Muscle layer of duodenum (tissue), 2 donors: ENCODE results near the gene SNX6.

Experiments used
- H3K27ac ChIP-seq: one replicate; pipeline ENCODE4 v1.7.0; 2013; ENCODE audit warnings: mild to moderate bottlenecking, low read length
- H3K27me3 ChIP-seq: one replicate; pipeline ENCODE4 v1.7.0; 2013; ENCODE audit warnings: low read depth, mild to moderate bottlenecking, control low read depth, low read length
- H3K36me3 ChIP-seq, 2 donors: one replicate each; pipeline ENCODE4 v1.7.0; 2013; ENCODE audit warnings: low read length in 2 of 2, control low read depth in 1 of 2, mild to moderate bottlenecking in 1 of 2; ENCODE audit not compliant: insufficient read depth in 2 of 2, control insufficient read depth in 1 of 2
- H3K4me1 ChIP-seq, 2 donors: one replicate each; pipeline ENCODE4 v1.7.0; 2013; ENCODE audit warnings: low read length in 2 of 2, mild to moderate bottlenecking in 2 of 2, control low read depth in 1 of 2, moderate library complexity in 1 of 2; ENCODE audit not compliant: insufficient read depth in 2 of 2, control insufficient read depth in 1 of 2
- H3K4me3 ChIP-seq, 2 donors: one replicate each; pipeline ENCODE4 v1.7.0; 2013; ENCODE audit warnings: low read length in 2 of 2, low read depth in 1 of 2, mild to moderate bottlenecking in 1 of 2
- H3K9me3 ChIP-seq, 2 donors: one replicate each; pipeline ENCODE4 v1.7.0; 2013; ENCODE audit warnings: low read length in 2 of 2, control low read depth in 1 of 2, mild to moderate bottlenecking in 1 of 2; ENCODE audit not compliant: control insufficient read depth in 1 of 2
- donor health status: healthy.

SNX6 gene

DNA sequence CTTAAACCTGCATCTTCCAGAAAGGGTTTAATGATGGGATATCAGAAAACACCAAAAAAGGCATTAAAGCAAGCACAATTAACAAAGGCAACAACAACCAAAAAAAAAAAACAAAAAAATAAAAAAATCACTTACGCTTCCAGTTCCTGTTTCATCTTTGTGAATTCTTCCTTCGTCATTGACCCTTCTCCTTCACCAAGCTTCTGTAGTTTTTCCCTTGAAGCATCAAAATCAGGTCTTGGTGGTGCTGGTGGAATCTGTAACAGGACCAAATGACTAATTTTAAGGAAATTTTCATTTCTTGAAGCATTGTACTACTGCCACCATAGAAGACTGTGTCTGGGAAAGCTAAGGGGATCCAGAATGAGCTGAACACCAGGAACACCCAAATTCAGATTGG lies 24.5 kb downstream of the SNX6 start:
- H3K27me3 ChIP-seq = no peaks in the 10 kb centered on the region
- peaks cover 28 to 64% of the 10 kb centered on the region in 2 donors for H3K36me3 ChIP-seq
- H3K4me3 ChIP-seq = no peak overlapping the region
- no peaks in the 10 kb centered on the region for H3K4me1 ChIP-seq
- H3K9me3 ChIP-seq = no peaks in the 10 kb centered on the region
- H3K27ac ChIP-seq = peak overlapping the region; percentile 63

DNA sequence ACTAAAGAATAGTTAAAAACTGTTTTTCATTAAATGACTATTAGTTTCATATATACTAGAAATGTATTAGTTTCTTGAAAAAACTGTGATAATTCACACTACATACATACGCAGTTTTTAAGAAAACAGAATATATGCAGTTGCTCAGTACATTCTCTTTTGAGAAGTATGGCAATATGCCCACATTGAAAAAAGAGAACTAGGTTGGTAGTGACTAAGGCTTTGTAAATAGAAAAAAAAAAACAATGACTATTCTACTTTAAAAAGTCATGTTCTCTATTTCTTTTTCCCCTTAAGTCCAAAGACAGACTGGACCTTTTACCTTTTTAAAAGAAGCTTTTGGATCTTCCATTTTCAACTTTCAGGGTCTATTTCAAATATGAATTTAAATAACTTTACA lies 25.0 kb downstream of the SNX6 start:
- H3K4me1 ChIP-seq = no peaks in the 10 kb centered on the region
- no peaks in the 10 kb centered on the region for H3K27me3 ChIP-seq
- H3K27ac ChIP-seq = peak overlapping the region; percentile 63
- peaks cover 32 to 69% of the 10 kb centered on the region in 2 donors for H3K36me3 ChIP-seq
- H3K9me3 ChIP-seq = no peaks in the 10 kb centered on the region
- no peak overlapping the region for H3K4me3 ChIP-seq

- Histone ChIP-seq H3K27ac (no peak overlapping the region), H3K4me1 (no peaks in the 10 kb centered on the region), H3K4me3 (no peak overlapping the region), H3K9me3 (no peaks in the 10 kb centered on the region), H3K36me3 (peaks cover 60 to 81% of the 10 kb centered on the region in 2 donors), H3K27me3 (no peaks in the 10 kb centered on the region)
Observed at GRCh38 chr14:34596891-34597290, 33.1 kb downstream of the SNX6 start.

DNA sequence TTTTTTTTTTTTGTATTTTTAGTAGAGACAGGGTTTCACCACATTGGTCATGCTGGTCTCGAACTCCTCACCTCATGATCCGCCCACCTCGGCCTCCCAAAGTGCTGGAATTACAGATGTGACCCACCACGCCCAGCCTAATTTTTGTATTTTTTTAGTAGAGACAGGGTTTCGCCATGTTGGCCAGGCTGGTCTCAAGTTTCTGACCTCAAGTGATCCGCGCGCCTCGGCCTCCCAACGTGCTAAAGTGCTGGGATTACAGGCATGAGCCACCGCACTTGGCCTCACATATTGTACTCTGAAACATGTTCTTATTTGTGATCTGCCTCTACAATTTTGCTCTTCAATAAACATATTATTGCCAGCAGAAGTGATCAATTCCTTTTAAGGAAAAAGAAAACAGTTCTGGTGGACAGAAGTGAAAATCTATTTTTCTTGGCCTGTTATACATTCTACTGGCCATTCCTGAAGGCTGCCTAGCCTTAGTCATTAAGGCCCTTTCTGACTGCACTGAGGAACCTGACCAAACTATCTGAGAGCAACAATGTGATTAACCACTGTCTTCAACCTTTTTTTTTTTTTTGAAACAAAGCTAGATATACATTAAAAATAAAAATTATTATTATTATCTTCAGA lies 36.1 kb downstream of the SNX6 start:
- Histone ChIP-seq H3K27me3 (no peaks in the 10 kb centered on the region), H3K27ac (no peak overlapping the region), H3K36me3 (peaks cover 49 to 75% of the 10 kb centered on the region in 2 donors), H3K9me3 (no peaks in the 10 kb centered on the region), H3K4me3 (no peak overlapping the region), H3K4me1 (no peaks in the 10 kb centered on the region)

- Histone ChIP-seq H3K4me1 (no peaks in the 10 kb centered on the region), H3K27ac (no peak overlapping the region), H3K9me3 (no peaks in the 10 kb centered on the region), H3K27me3 (no peaks in the 10 kb centered on the region), H3K36me3 (peaks cover 37 to 67% of the 10 kb centered on the region in 2 donors), H3K4me3 (no peak overlapping the region)
Observed at GRCh38 chr14:34592623-34593022, 37.3 kb downstream of the SNX6 start.

- Histone ChIP-seq H3K27ac (no peak overlapping the region), H3K9me3 (no peaks in the 10 kb centered on the region), H3K4me1 (no peaks in the 10 kb centered on the region), H3K4me3 (no peak overlapping the region), H3K27me3 (no peaks in the 10 kb centered on the region), H3K36me3 (peaks cover 8 to 63% of the 10 kb centered on the region in 2 donors)
Observed at GRCh38 chr14:34583525-34583924, 46.4 kb downstream of the SNX6 start.

DNA sequence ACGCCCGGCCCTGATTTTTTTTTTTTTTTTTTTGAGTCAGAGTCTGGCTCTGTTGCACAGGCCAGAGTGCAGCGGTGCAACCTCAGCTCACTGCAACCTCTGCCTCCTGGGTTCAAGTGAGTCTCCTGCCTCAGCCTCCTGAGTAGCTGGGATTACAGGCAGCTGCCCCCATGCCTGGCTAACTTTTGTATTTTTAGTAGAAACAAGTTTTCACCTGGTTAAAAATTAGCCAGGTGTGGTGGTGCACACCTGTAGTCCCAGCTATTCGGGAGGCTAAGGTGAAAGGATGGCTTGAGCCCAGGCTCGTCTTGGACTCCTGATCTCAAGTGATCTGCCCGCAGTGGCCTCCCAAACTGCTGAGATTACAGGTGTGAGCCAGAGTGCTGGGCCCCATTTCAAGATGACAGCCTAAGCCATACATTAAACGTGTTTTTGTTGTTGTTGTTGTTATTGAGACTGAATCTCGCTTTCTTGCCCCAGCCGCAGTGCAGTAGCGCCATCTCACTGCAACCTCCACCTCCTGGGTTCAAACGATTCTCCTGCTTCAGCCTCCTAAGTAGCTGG lies 47.7 kb downstream of the SNX6 start:
- H3K27me3 ChIP-seq = no peaks in the 10 kb centered on the region
- no peaks in the 10 kb centered on the region for H3K9me3 ChIP-seq
- H3K4me3 ChIP-seq = no peak overlapping the region
- no peaks in the 10 kb centered on the region for H3K4me1 ChIP-seq
- peaks cover 11 to 63% of the 10 kb centered on the region in 2 donors for H3K36me3 ChIP-seq
- H3K27ac ChIP-seq = no peak overlapping the region

DNA sequence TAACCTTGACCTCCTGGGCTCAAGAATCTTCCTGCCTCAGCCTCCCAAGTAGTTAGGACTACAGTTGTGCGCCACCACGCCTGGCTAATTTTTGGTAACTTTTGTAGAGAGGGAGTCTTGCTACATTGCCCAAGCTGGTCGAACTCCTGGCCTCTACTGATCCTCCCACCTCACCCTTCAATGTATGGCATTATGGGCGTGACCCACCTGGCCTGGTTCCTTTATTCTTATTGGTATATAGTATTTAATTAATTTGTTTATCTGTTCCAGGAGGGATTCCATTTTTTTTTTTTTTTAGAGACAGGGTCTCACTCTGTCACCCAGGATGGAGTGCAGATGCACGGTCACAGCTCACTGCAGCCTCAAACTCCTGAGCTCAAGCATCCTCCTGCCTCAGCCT lies 49.6 kb downstream of the SNX6 start:
- Histone ChIP-seq H3K4me3 (no peak overlapping the region), H3K27ac (no peak overlapping the region), H3K27me3 (no peaks in the 10 kb centered on the region), H3K9me3 (no peaks in the 10 kb centered on the region), H3K36me3 (peaks cover 12 to 52% of the 10 kb centered on the region in 2 donors), H3K4me1 (no peaks in the 10 kb centered on the region)

DNA sequence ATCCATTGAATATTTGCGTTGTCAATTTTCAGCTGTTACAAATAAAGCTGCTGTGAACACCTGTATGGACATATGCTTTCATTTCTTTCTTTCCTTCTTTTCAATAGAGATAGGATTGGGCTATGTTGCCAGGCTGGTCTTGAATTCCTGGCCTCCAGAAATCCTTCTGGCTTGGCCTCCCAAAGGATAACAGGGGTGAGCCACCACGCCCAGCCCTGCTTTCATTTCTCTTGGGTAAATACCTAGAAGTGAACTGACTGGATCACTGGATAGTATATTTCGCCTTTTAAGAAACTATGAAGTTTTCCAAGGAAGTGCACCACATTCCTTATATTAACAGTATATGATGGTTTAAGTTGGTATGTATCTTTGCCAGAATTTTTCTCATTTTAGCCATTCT lies 58.2 kb downstream of the SNX6 start:
- Histone ChIP-seq H3K27me3 (no peaks in the 10 kb centered on the region), H3K4me3 (no peak overlapping the region), H3K27ac (no peak overlapping the region), H3K4me1 (no peaks in the 10 kb centered on the region), H3K9me3 (no peaks in the 10 kb centered on the region), H3K36me3 (peaks cover 18 to 42% of the 10 kb centered on the region in 2 donors)

DNA sequence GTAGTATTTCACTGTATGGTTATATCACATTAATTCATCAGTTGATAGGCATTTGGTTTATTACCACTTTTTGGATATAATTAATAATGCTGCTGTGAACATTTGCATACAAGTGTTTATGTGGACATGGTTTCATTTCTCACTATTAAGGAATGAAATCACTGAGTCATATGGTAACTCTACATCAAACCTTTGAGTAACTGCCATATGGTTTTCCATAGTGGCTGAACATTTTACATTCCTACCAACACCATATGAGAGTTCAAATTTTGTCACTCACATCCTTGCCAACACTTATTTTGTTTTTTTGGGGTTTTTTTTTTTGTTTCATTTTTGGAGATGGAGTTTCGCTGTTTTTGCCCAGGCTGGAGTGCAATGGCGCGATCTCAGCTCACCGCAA lies 60.2 kb downstream of the SNX6 start:
- no peaks in the 10 kb centered on the region for H3K4me1 ChIP-seq
- peaks cover 18 to 56% of the 10 kb centered on the region in 2 donors for H3K36me3 ChIP-seq

DNA sequence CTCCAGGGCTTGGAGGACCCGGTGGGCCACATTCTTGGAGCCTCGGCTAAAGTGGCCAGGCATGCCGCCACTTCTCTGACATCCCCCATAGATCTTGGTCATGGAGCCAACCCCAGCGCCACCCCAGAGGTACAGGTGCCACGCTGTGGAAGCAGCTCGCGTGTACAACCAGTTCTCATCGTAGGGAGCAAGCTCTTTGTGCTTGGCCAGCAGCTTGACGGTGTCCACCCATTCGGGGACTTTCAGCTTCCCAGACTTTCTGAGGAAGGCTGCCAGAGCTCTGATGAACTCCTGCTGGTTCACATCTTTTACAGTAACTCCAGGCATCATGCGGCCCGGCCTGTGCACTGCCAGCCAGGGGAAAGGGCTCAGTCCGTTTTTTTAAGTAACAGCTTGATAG lies 61.1 kb downstream of the SNX6 start:
- Histone ChIP-seq H3K36me3 (peaks cover 22 to 50% of the 10 kb centered on the region in 2 donors), H3K27me3 (no peaks in the 10 kb centered on the region), H3K4me3 (no peak overlapping the region), H3K4me1 (no peaks in the 10 kb centered on the region), H3K27ac (no peak overlapping the region), H3K9me3 (no peaks in the 10 kb centered on the region)

More for the DNA sequence above, 60.2 kb downstream of the SNX6 start:
- H3K9me3 ChIP-seq = no peaks in the 10 kb centered on the region
- no peak overlapping the region for H3K27ac ChIP-seq
- no peaks in the 10 kb centered on the region for H3K27me3 ChIP-seq
- no peak overlapping the region for H3K4me3 ChIP-seq

- Histone ChIP-seq H3K4me1 (no peaks in the 10 kb centered on the region), H3K27ac (no peak overlapping the region), H3K9me3 (no peaks in the 10 kb centered on the region), H3K36me3 (peaks cover 4 to 33% of the 10 kb centered on the region in 2 donors), H3K4me3 (no peak overlapping the region), H3K27me3 (no peaks in the 10 kb centered on the region)
Observed at GRCh38 chr14:34562776-34563150, 67.2 kb downstream of the SNX6 start.
